Measurements from ENCODE around the gene CYP19A1.

CYP19A1 gene

GRCh38 chr15:51302480-51302879 is 35.9 kb downstream of the CYP19A1 start (continued):
- TF ChIP-seq ZBTB49 (tag by site-specific recombination; IDR thresholded peaks at IDR 0.05; ENCODE audit: low read depth) (no peak), ZNF211 (tag by site-specific recombination; IDR thresholded peaks at IDR 0.05; ENCODE audit: low read depth) (no peak), SALL2 (tag by site-specific recombination; IDR thresholded peaks at IDR 0.05; ENCODE audit: borderline replicate concordance) (no peak)
- TF ChIP-seq, protein P1, sequence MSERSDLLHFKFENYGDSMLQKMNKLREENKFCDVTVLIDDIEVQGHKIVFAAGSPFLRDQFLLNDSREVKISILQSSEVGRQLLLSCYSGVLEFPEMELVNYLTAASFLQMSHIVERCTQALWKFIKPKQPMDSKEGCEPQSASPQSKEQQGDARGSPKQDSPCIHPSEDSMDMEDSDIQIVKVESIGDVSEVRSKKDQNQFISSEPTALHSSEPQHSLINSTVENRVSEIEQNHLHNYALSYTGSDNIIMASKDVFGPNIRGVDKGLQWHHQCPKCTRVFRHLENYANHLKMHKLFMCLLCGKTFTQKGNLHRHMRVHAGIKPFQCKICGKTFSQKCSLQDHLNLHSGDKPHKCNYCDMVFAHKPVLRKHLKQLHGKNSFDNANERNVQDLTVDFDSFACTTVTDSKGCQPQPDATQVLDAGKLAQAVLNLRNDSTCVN (tag by site-specific recombination; optimal IDR thresholded peaks at IDR 0.05), result no peak

- Histone ChIP-seq H3K9me3 (ENCODE audit: control insufficient read depth, insufficient read depth, low read depth, low read length) (no peaks in the 10 kb centered on the region), H3K4me1 (ENCODE audit: control insufficient read depth, insufficient read depth, low read length) (no peaks in the 10 kb centered on the region), H3K4me3 (ENCODE audit: low read depth, low read length) (no peak overlapping the region), H3K36me3 (ENCODE audit: control insufficient read depth in 2 of 2, insufficient read depth in 1 of 2, low read length in 2 of 2) (no peaks in the 10 kb centered on the region), H3K27ac (ENCODE audit: extremely low read depth, low read depth, low read length) (no peak overlapping the region)
- TF ChIP-seq, protein P2, sequence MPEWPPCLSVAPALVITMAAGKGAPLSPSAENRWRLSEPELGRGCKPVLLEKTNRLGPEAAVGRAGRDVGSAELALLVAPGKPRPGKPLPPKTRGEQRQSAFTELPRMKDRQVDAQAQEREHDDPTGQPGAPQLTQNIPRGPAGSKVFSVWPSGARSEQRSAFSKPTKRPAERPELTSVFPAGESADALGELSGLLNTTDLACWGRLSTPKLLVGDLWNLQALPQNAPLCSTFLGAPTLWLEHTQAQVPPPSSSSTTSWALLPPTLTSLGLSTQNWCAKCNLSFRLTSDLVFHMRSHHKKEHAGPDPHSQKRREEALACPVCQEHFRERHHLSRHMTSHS (tag by site-specific recombination; IDR thresholded peaks at IDR 0.05), result no peak
- TF ChIP-seq ZNF645 (tag by site-specific recombination; IDR thresholded peaks at IDR 0.05) (no peak), BCL11A (tag by site-specific recombination; IDR thresholded peaks at IDR 0.05; ENCODE audit: low read depth) (no peak), ZNF311 (tag by site-specific recombination; IDR thresholded peaks at IDR 0.05; ENCODE audit: borderline replicate concordance) (no peak), ZNF501 (tag by site-specific recombination; IDR thresholded peaks at IDR 0.05) (no peak), ZSCAN16 (tag by site-specific recombination; IDR thresholded peaks at IDR 0.05) (no peak), BCL11B (tag by site-specific recombination; IDR thresholded peaks at IDR 0.05; ENCODE audit: low read depth) (no peak), ZIC2 (tag by site-specific recombination; IDR thresholded peaks at IDR 0.05) (no peak)
- TF ChIP-seq, protein P3, sequence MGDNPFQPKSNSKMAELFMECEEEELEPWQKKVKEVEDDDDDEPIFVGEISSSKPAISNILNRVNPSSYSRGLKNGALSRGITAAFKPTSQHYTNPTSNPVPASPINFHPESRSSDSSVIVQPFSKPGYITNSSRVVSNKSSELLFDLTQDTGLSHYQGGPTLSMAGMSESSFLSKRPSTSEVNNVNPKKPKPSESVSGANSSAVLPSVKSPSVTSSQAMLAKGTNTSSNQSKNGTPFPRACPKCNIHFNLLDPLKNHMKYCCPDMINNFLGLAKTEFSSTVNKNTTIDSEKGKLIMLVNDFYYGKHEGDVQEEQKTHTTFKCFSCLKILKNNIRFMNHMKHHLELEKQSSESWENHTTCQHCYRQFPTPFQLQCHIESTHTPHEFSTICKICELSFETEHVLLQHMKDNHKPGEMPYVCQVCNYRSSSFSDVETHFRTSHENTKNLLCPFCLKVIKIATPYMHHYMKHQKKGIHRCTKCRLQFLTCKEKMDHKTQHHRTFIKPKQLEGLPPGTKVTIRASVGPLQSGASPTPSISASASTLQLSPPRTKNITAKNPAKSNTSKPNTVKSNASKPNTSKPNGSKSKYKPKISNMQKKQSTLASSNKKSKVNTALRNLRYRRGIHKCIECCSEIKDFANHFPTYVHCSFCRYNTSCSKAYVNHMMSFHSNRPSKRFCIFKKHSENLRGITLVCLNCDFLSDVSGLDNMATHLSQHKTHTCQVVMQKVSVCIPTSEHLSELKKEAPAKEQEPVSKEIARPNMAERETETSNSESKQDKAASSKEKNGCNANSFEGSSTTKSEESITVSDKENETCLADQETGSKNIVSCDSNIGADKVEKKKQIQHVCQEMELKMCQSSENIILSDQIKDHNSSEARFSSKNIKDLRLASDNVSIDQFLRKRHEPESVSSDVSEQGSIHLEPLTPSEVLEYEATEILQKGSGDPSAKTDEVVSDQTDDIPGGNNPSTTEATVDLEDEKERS (tag by site-specific recombination; IDR thresholded peaks at IDR 0.05), result no peak
- TF ChIP-seq, protein P4, sequence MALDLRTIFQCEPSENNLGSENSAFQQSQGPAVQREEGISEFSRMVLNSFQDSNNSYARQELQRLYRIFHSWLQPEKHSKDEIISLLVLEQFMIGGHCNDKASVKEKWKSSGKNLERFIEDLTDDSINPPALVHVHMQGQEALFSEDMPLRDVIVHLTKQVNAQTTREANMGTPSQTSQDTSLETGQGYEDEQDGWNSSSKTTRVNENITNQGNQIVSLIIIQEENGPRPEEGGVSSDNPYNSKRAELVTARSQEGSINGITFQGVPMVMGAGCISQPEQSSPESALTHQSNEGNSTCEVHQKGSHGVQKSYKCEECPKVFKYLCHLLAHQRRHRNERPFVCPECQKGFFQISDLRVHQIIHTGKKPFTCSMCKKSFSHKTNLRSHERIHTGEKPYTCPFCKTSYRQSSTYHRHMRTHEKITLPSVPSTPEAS (tag by site-specific recombination; IDR thresholded peaks at IDR 0.05), result no peak
- TF ChIP-seq, protein P5, sequence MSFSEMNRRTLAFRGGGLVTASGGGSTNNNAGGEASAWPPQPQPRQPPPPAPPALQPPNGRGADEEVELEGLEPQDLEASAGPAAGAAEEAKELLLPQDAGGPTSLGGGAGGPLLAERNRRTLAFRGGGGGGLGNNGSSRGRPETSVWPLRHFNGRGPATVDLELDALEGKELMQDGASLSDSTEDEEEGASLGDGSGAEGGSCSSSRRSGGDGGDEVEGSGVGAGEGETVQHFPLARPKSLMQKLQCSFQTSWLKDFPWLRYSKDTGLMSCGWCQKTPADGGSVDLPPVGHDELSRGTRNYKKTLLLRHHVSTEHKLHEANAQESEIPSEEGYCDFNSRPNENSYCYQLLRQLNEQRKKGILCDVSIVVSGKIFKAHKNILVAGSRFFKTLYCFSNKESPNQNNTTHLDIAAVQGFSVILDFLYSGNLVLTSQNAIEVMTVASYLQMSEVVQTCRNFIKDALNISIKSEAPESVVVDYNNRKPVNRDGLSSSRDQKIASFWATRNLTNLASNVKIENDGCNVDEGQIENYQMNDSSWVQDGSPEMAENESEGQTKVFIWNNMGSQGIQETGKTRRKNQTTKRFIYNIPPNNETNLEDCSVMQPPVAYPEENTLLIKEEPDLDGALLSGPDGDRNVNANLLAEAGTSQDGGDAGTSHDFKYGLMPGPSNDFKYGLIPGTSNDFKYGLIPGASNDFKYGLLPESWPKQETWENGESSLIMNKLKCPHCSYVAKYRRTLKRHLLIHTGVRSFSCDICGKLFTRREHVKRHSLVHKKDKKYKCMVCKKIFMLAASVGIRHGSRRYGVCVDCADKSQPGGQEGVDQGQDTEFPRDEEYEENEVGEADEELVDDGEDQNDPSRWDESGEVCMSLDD (tag by site-specific recombination; IDR thresholded peaks at IDR 0.05), result no peak
- POLR2A ChIA-PET, result no interaction called here
- CTCF ChIA-PET, result interaction anchor here (0.6 to 1.1 kb wide), 4 partner anchors 8 to 478 kb away, joined by 3 to 4 read pairs (median 3); no protein-coding TSS in a partner anchor
Observed at GRCh38 chr15:51299187-51300015, 39.0 kb downstream of the CYP19A1 start.
